Measurements from ENCODE around the gene GPR108. TPM values are rescaled to one million over a fixed set of nuclear protein-coding genes. Genes with fewer than 3 reads are reported as not detected.
"Not testable (repeated sequence)": the region's sequence is repeated elsewhere in the genome, so short reads cannot be mapped to it uniquely, and the experiment has no call there.

The GPR108 gene
- total RNA-seq, 1 experiment from 2014 or later, result 43.0 TPM

- no peak overlapping the region for H3K27ac ChIP-seq (ENCODE audit: low read length)
- in situ Hi-C loops (cut with HindIII; ENCODE audit: low pct_unique_long_range_greater_than_20kb, low sequenced_read_pairs), result no loop called here
- no peak for TF ChIP-seq SIN3A (IDR thresholded peaks at IDR 0.05; ENCODE audit: borderline replicate concordance, insufficient read depth, low read depth, low read length)
- no peak for TF ChIP-seq REST (IDR thresholded peaks at IDR 0.05; ENCODE audit: insufficient read depth in 1 of 2, low read depth in 2 of 2, low read length in 1 of 2)
- no peak for TF ChIP-seq CTCF (IDR thresholded peaks at IDR 0.05)
- TF ChIP-seq TCF7L2 (IDR thresholded peaks at IDR 0.05; ENCODE audit: low read depth, low read length), result no peak
- no peak for TF ChIP-seq POLR2AphosphoS5 (IDR thresholded peaks at IDR 0.05; ENCODE audit: low read depth, low read length)
- no peaks in the 10 kb centered on the region for H3K36me3 ChIP-seq (ENCODE audit: control insufficient read depth, insufficient read depth, low read length)
- no TSS peak for BruUV-seq (replicated peaks)
- no peak for DNase-seq (ENCODE audit: low read depth, low spot score)
- no peaks in the 10 kb centered on the region for H3K4me1 ChIP-seq (ENCODE audit: control insufficient read depth, insufficient read depth, low read length)
- ChIA-PET POLR2A (no interaction called here), CTCF (no interaction called here)
- intact Hi-C loops (cut with micrococcal nuclease; ENCODE audit: unreplicated experiment), result no loop called here
- no peaks in the 10 kb centered on the region for H3K27me3 ChIP-seq (ENCODE audit: control insufficient read depth, insufficient read depth, low read length)
- no peak overlapping the region for H3K4me3 ChIP-seq (ENCODE audit: low read depth in 2 of 2, low read length in 2 of 2)
- no peak for ATAC-seq
- H3K9me3 ChIP-seq (ENCODE audit: control insufficient read depth, insufficient read depth, low read depth, low read length), result no peaks in the 10 kb centered on the region
Observed at GRCh38 chr19:6776999-6777398, 39.6 kb upstream of the GPR108 start.

- H3K36me3 ChIP-seq (ENCODE audit: control insufficient read depth, insufficient read depth, low read length); H3K4me3 ChIP-seq (ENCODE audit: low read depth in 2 of 2, low read length in 2 of 2); H3K9me3 ChIP-seq (ENCODE audit: control insufficient read depth, insufficient read depth, low read depth, low read length); H3K4me1 ChIP-seq (ENCODE audit: control insufficient read depth, insufficient read depth, low read length); BruUV-seq (replicated peaks); POLR2A ChIA-PET; H3K27ac ChIP-seq (ENCODE audit: low read length); H3K27me3 ChIP-seq (ENCODE audit: control insufficient read depth, insufficient read depth, low read length); in situ Hi-C loops (cut with HindIII; ENCODE audit: low pct_unique_long_range_greater_than_20kb, low sequenced_read_pairs); intact Hi-C loops (cut with micrococcal nuclease; ENCODE audit: unreplicated experiment); DNase-seq (ENCODE audit: low read depth, low spot score); ATAC-seq: not testable (repeated sequence)
- CTCF ChIA-PET, result interaction anchor here (0.6 kb wide), 1 partner anchor 68 kb away, joined by 5 read pairs; no protein-coding TSS in a partner anchor
Observed at GRCh38 chr19:6776045-6776444, 38.7 kb upstream of the GPR108 start.

- Histone ChIP-seq H3K27me3 (ENCODE audit: control insufficient read depth, insufficient read depth, low read length) (no peaks in the 10 kb centered on the region), H3K27ac (ENCODE audit: low read length) (no peak overlapping the region), H3K9me3 (ENCODE audit: control insufficient read depth, insufficient read depth, low read depth, low read length) (no peaks in the 10 kb centered on the region), H3K4me1 (ENCODE audit: control insufficient read depth, insufficient read depth, low read length) (no peaks in the 10 kb centered on the region), H3K36me3 (ENCODE audit: control insufficient read depth, insufficient read depth, low read length) (no peaks in the 10 kb centered on the region), H3K4me3 (ENCODE audit: low read depth in 2 of 2, low read length in 2 of 2) (no peak overlapping the region)
- DNase-seq (ENCODE audit: low read depth, low spot score) (no peak), ATAC-seq (no peak)
- BruUV-seq (replicated peaks), result no TSS peak
- TF ChIP-seq CTCF (IDR thresholded peaks at IDR 0.05) (no peak), POLR2AphosphoS5 (IDR thresholded peaks at IDR 0.05; ENCODE audit: low read depth, low read length) (no peak), SIN3A (IDR thresholded peaks at IDR 0.05; ENCODE audit: borderline replicate concordance, insufficient read depth, low read depth, low read length) (no peak), REST (IDR thresholded peaks at IDR 0.05; ENCODE audit: insufficient read depth in 1 of 2, low read depth in 2 of 2, low read length in 1 of 2) (no peak), TCF7L2 (IDR thresholded peaks at IDR 0.05; ENCODE audit: low read depth, low read length) (no peak)
- in situ Hi-C loops (cut with HindIII; ENCODE audit: low pct_unique_long_range_greater_than_20kb, low sequenced_read_pairs), result no loop called here
- ChIA-PET CTCF (interaction anchor here (0.6 kb wide), 2 partner anchors 69 to 114 kb away, joined by 4 to 5 read pairs; no protein-coding TSS in a partner anchor), POLR2A (interaction anchor here (0.6 kb wide), 1 partner anchor 81 kb away, joined by 10 read pairs; no protein-coding TSS in a partner anchor)
- intact Hi-C loops (cut with micrococcal nuclease; ENCODE audit: unreplicated experiment), result no loop called here
Observed at GRCh38 chr19:6774821-6775707, 37.7 kb upstream of the GPR108 start.
